T-helper 22 cell (primary cell): ENCODE data around the gene MIA.
"Not testable (repeated sequence)": the region's sequence is repeated elsewhere in the genome, so short reads cannot be mapped to it uniquely, and the experiment has no call there.

Experiments used
- DNase-seq: peaks from one replicate; pipeline ENCODE4 v3.0.0-alpha.2; 2020; ENCODE audit warnings: low read depth

The MIA gene

GRCh38 chr19:40780582-40780981 is 5.3 kb downstream of the MIA start:
- no peak for DNase-seq

GRCh38 chr19:40781140-40781539 is 5.8 kb downstream of the MIA start:
- DNase-seq = no peak

GRCh38 chr19:40783711-40784110 is 8.4 kb downstream of the MIA start:
- no peak for DNase-seq

GRCh38 chr19:40784146-40784545 is 8.8 kb downstream of the MIA start:
- DNase-seq = not testable (repeated sequence)

GRCh38 chr19:40785526-40785925 is 10.2 kb downstream of the MIA start:
- DNase-seq = no peak

- DNase-seq = no peak
These were observed 11.0 kb downstream of the MIA start for GRCh38 chr19:40786060-40787037.

GRCh38 chr19:40791349-40791748 is 16.0 kb downstream of the MIA start:
- DNase-seq = no peak

- DNase-seq = no peak
These were observed 16.7 kb downstream of the MIA start for GRCh38 chr19:40791996-40792395.

GRCh38 chr19:40797166-40797962 is 22.0 kb downstream of the MIA start:
- no peak for DNase-seq

GRCh38 chr19:40797963-40798682 is 22.8 kb downstream of the MIA start:
- peak; percentile 59 for DNase-seq

GRCh38 chr19:40798683-40799557 is 23.6 kb downstream of the MIA start, which contains the start of gene EGLN2:
TSS of gene EGLN2 (plus strand) at chr19:40799191. CDS start at chr19:40800573, 1,382 bp downstream.
- peak; percentile 100 for DNase-seq

GRCh38 chr19:40799558-40800338 is 24.4 kb downstream of the MIA start:
- no peak for DNase-seq

GRCh38 chr19:40800339-40800996 is 25.1 kb downstream of the MIA start:
- DNase-seq = no peak

GRCh38 chr19:40800997-40801377 is 25.7 kb downstream of the MIA start:
- no peak for DNase-seq

- DNase-seq = no peak
These were observed 26.3 kb downstream of the MIA start for GRCh38 chr19:40801426-40802299.

GRCh38 chr19:40802300-40803169 is 27.2 kb downstream of the MIA start:
- no peak for DNase-seq

GRCh38 chr19:40803170-40803856 is 28.0 kb downstream of the MIA start:
- no peak for DNase-seq
